Amygdala (tissue), 56 donors: ENCODE measurements around the gene HCFC1R1.

Experiments
- DNase-seq, 56 donors: peaks; one replicate each; lab custom pipeline; 2025; lab: John Stamatoyannopoulos, UW

HCFC1R1 gene

DNA sequence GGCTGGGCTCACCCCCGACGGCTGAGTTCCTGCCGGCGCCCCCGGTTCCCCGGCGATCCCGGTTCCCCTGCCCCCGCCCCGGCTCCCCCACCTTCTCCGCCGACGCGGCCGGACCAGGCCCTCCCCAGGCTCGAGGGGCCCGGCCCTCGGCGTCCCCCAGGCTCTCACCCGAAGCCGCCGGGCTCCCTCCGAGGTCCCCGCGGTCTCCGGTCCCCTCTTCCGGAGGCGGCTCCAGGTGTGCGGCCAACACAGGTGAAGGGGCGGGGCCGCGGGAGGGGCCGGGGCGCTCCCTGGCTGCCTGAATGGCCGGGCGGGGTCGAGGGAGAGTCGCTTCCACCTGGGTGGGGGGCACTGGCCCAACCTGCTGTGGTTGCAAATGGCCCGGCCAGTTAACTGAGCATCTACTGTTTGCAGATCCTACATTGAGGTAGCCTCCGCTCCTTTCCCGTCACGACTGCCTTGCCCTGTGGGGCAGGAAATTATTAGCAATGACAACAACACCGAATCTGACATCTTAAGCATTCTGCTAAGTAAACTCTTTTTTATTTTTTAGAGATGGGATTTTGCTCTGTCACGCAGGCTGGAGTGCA is 13.1 kb upstream of the HCFC1R1 start, which contains the start of gene BICDL2:
Gene BICDL2 (minus strand): TSS at position 219 of the 590 bp plus-strand sequence. CDS start 1,448 bp downstream, outside the sequence.
- DNase-seq = no peak

DNA sequence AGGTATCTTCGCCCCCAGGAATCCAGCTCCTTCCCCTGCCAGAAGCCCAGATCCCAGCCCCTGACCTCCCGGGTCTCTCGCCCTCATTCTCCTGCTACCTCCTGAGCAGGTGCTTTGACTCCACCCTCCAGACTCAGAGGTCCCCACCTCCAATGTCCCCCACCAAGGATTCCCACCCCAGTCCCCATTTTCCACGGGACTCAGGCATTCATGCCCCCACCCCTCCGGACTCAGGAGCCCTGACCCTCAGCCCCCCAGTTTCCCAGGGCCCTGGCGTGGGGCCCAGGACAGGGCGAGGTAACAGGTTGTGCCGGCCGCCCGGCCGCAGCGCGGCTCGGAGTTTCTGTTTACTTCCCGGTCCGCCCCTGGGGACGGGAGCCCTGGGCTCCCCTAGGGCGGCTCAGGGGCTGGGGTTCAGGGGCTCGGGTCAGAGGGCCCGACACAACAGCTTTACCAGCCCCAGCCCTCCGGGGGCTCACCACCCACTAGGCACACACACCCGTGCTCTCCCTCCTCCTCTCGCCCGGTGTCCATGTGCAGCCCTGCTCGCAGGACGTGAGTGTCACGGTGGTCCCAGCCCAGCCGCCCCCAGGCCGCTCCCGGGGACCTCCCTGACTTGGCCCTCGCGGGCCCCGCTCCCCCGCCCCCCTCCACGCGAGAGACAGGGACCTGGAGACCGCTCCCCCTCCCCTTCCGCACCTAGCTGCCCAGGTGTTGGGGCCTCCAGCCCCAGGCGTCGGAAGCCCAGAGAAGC is 12.4 kb upstream of the HCFC1R1 start:
- no peak for DNase-seq

DNA sequence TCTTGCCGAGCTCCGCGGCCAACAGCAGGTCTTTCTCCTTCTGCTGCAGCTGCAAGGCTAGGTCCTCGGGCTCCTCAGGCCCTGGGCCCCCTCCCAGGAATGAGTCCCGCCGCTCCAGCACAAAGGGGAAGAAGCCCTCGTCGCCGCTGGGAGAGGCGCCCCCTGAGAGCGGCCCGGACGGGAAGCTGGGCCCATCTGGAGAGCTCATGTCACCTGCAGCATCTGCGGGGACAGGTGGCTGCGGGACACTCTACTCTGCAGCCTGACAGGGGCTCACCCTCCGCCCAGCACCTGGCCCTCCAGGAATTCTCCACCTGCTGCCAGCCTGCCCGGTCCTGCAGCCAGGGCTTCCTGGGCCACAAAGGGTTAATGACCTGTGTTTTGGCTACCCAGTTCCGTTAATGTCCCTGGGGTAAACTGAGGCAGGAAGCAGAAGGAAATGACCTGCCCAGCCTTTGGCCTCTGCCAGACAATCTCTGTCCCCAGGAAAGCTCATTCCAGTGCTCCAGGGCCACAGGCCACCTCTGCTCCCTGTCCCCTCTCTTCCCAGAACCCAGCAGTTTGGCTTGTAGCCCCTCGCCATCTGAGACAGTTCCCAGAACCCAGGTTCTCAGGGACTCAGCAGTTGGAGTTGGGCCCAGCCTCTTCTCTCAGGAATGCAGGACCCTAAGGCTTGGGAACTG is 11.7 kb upstream of the HCFC1R1 start:
- no peak for DNase-seq

- DNase-seq = no peak
Observed at GRCh38 chr16:3032624-3033023, 8.9 kb upstream of the HCFC1R1 start.

DNA sequence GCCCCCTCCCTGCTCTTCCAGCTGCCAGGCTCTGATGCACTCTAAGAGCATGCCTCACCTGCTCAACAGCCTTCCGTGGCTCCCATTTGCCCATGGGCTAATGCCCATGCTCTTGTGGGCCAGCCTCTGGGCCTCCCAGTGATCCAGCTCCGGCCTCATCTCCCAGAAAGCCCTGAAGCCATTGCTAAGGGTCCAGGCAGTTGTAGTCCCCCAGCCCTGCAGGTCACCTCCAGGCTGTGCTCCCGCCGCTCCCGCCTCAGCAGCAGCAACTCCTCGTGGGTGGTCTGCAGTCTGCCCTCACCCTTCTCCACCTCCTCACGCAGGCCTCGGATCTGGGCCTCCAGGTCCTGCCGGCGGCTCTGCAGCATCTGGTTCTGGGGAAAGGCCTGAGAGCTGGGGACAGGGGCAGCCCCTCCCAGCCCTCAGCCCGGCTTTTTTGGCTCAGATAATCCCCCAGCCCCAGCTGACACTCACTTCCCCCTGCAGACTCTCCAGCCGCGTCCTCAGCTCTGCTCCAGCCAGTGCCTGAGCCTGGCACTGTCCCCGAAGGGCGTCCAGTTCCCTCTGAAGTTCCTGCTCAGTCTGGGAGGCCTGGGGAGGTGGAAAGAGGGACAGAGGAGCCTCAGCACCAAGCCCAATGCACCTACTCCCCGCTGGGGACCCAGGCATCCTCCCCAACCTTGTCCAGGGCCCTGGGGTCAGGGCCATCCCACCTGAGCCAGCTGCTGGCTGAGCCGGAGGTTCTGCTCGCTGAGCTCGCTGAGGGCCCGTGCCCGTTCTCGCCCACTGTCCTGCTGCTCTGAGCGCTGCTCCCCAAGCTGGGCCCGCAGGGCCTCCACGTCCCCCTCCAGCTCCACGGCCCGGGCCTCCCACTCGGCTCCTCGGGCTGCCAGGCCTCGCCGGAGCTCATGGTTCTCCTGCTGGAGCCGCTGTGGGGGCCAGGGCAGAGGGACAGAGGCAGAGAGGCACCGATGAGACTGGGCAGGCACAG is 6.8 kb upstream of the HCFC1R1 start:
- no peak for DNase-seq

DNA sequence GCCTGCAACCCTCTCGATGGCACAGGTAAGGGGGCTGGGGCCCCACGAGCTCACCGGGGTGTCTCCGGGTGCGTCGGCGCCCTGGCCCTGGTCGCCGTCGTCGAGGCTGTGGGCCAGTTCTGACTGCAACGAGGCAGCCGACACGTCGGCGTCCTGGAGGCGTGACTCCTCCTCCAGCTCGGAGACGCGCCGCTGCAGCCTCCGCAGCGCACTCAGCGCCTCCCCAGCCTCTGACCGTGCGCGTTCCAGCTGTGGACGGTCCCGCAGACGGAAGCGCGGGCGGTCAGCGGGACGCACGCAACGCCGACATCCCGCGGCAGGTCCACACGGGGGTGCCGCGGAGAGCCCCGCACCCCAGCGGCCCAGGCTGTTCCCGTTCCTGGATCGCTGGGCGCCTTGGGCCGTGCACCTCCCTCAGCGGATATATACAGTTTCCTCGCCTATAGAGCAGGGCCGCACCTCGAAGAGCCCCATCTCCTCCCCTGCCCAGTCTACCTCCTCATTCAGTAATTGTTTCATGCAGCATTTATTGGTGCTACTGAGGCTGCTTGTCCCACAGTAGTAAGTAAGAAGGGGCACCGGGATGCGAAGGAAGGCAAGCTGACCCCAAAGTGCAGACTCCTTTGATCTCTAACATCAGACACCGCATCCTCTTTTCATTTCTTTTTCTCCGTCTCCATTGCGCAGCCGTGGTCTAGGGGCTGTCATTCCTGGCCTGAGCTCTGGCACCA is 5.9 kb upstream of the HCFC1R1 start:
- no peak for DNase-seq

GRCh38 chr16:3028716-3029319 is 5.1 kb upstream of the HCFC1R1 start:
- no peak for DNase-seq

- peak in 41 of 56 donors; percentile 14 to 77 (median 46) for DNase-seq
Observed at GRCh38 chr16:3027983-3028715, 4.4 kb upstream of the HCFC1R1 start.

- DNase-seq = no peak
Observed at GRCh38 chr16:3027489-3027795, 3.7 kb upstream of the HCFC1R1 start.

GRCh38 chr16:3026609-3027488 is 3.1 kb upstream of the HCFC1R1 start:
- DNase-seq = no peak

- DNase-seq = no peak
Observed at GRCh38 chr16:3026003-3026378, 2.2 kb upstream of the HCFC1R1 start.

GRCh38 chr16:3025032-3026002 is 1.6 kb upstream of the HCFC1R1 start:
- no peak for DNase-seq

- DNase-seq = peak in 22 of 56 donors; percentile 25 to 75 (median 62)
Observed at GRCh38 chr16:3023415-3023668, 400 bp downstream of the HCFC1R1 start.

DNA sequence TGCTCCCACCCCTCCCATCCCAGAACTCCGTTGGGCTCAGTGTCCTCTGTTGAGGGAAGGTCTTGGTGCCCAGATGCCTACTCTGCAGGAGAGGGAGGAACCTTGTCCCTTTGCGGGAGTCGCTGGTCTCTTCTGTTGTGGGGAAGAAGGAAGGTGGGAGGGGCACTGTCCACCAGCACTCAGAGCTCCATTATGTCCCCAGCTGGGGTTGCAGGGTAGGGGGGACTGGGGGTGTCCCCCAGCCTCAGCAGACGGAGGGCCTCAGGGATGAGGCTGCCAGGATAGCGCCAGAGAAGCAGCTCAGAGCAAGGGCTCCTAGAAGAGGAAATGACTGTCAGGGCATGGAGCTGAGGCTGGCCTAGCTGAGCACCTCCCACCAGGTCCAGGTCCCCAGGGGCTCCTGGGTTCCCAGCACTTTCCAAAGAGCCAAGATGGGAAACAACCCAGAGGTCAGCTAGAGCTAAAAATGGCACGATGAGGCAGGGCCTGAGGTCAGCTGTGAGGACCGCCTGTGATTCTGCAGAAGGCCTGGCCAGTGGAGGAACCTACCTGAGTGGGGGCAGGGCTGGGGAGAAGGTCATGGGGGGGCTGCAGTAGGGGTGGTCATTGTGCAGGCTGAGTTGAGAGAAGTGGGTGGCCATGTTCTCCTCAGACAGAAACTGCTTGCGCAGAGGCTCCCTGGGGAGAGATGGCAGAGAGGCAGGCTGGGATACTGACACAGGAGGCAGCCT is 893 bp downstream of the HCFC1R1 start:
- DNase-seq = peak in 1 of 56 donors; percentile 37

GRCh38 chr16:3022208-3022683 is 1.5 kb downstream of the HCFC1R1 start:
- DNase-seq = peak in 33 of 56 donors; percentile 7 to 74 (median 32)
